WTC11 (cell line): ENCODE measurements around the gene IPCEF1.

Experiments
- JUN ChIP-seq: sonication (generic); formaldehyde crosslinking; IDR thresholded peaks from 2 replicates; pipeline ENCODE4 v1.8.0; 2023; ENCODE audit warnings: mild to moderate bottlenecking, missing genetic modification reagents
- NFYB ChIP-seq: sonication (generic); formaldehyde crosslinking; conservative IDR thresholded peaks from 2 replicates; pipeline ENCODE4 v1.8.0; 2022; ENCODE audit warnings: low read depth, missing genetic modification reagents
- NR3C1 ChIP-seq: sonication (generic); formaldehyde crosslinking; conservative IDR thresholded peaks from 2 replicates; pipeline ENCODE4 v1.8.1; 2023; ENCODE audit warnings: low read depth, mild to moderate bottlenecking, missing genetic modification reagents
- SMAD3 ChIP-seq: sonication (generic); formaldehyde crosslinking; IDR thresholded peaks from 2 replicates; pipeline ENCODE4 v1.8.0; 2022; ENCODE audit warnings: missing genetic modification reagents, mild to moderate bottlenecking, borderline replicate concordance
- TEAD1 ChIP-seq: sonication (generic); formaldehyde crosslinking; IDR thresholded peaks from 2 replicates; pipeline ENCODE4 v1.8.0; 2022; ENCODE audit warnings: mild to moderate bottlenecking, missing genetic modification reagents
- ZNF138 ChIP-seq: sonication (generic); formaldehyde crosslinking; conservative IDR thresholded peaks from 2 replicates; pipeline ENCODE4 v1.8.1; 2022; ENCODE audit warnings: mild to moderate bottlenecking, moderate library complexity, missing genetic modification reagents
- TF ChIP-seq, protein P1 (sequence below): fragments of 200-600 bp; IDR thresholded peaks from 2 replicates; pipeline ENCODE4 v1.8.0; 2022; ENCODE audit warnings: antibody characterized with exemption
- TF ChIP-seq, protein P2 (sequence below): sonication (generic); formaldehyde crosslinking; IDR thresholded peaks from 2 replicates; pipeline ENCODE4 v1.8.0; 2022; ENCODE audit warnings: mild to moderate bottlenecking, missing genetic modification reagents
- TF ChIP-seq, protein P3 (sequence below): sonication (generic); formaldehyde crosslinking; IDR thresholded peaks from 2 replicates; pipeline ENCODE4 v1.8.0; 2022; ENCODE audit warnings: mild to moderate bottlenecking, missing genetic modification reagents
- TF ChIP-seq, protein P4 (sequence below): sonication (generic); formaldehyde crosslinking; IDR thresholded peaks from 2 replicates; pipeline ENCODE4 v1.8.0; 2023; ENCODE audit warnings: mild to moderate bottlenecking, missing genetic modification reagents
- TF ChIP-seq, protein P5 (sequence below): sonication (generic); formaldehyde crosslinking; IDR thresholded peaks from 2 replicates; pipeline ENCODE4 v1.8.0; 2022; ENCODE audit warnings: mild to moderate bottlenecking, missing genetic modification reagents
- TF ChIP-seq, protein P6 (sequence below): sonication (generic); formaldehyde crosslinking; IDR thresholded peaks from 2 replicates; pipeline ENCODE4 v1.8.1; 2022; ENCODE audit warnings: missing genetic modification reagents, borderline replicate concordance
- TF ChIP-seq, protein P7 (sequence below): sonication (generic); formaldehyde crosslinking; IDR thresholded peaks from 2 replicates; pipeline ENCODE4 v1.8.1; 2023; ENCODE audit warnings: mild to moderate bottlenecking, missing genetic modification reagents, moderate library complexity

DNA sequence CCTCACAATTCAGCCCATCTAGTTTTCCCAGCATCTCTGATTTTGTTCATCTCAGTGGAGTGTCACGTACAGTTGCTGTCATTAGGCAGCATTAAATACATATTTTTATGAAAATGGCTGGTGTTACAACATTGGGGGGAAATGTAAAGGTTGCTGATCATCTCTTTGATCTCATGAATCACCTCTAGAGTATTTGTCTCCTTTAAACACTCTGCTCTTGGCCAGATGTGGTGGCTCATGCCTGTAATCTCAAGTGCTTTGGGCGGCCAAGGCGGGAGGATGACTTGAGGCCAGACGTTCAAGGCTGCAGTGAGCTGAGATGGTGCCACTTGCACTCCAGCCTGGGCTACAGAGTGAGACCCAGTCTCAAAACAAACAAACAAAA is 128.1 kb downstream of the IPCEF1 start:
- TF ChIP-seq, protein P1, sequence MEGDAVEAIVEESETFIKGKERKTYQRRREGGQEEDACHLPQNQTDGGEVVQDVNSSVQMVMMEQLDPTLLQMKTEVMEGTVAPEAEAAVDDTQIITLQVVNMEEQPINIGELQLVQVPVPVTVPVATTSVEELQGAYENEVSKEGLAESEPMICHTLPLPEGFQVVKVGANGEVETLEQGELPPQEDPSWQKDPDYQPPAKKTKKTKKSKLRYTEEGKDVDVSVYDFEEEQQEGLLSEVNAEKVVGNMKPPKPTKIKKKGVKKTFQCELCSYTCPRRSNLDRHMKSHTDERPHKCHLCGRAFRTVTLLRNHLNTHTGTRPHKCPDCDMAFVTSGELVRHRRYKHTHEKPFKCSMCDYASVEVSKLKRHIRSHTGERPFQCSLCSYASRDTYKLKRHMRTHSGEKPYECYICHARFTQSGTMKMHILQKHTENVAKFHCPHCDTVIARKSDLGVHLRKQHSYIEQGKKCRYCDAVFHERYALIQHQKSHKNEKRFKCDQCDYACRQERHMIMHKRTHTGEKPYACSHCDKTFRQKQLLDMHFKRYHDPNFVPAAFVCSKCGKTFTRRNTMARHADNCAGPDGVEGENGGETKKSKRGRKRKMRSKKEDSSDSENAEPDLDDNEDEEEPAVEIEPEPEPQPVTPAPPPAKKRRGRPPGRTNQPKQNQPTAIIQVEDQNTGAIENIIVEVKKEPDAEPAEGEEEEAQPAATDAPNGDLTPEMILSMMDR = no peak
- TF ChIP-seq SMAD3 (no peak), NR3C1 (CRISPR knock-in tag) (no peak), TEAD1 (CRISPR knock-in tag) (no peak), ZNF138 (CRISPR knock-in tag) (no peak), JUN (no peak), NFYB (no peak)
- TF ChIP-seq, protein P2, sequence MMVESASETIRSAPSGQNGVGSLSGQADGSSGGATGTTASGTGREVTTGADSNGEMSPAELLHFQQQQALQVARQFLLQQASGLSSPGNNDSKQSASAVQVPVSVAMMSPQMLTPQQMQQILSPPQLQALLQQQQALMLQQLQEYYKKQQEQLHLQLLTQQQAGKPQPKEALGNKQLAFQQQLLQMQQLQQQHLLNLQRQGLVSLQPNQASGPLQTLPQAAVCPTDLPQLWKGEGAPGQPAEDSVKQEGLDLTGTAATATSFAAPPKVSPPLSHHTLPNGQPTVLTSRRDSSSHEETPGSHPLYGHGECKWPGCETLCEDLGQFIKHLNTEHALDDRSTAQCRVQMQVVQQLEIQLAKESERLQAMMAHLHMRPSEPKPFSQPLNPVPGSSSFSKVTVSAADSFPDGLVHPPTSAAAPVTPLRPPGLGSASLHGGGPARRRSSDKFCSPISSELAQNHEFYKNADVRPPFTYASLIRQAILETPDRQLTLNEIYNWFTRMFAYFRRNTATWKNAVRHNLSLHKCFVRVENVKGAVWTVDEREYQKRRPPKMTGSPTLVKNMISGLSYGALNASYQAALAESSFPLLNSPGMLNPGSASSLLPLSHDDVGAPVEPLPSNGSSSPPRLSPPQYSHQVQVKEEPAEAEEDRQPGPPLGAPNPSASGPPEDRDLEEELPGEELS (CRISPR knock-in tag) = no peak
- TF ChIP-seq, protein P3, sequence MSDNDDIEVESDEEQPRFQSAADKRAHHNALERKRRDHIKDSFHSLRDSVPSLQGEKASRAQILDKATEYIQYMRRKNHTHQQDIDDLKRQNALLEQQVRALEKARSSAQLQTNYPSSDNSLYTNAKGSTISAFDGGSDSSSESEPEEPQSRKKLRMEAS = no peak
- TF ChIP-seq, protein P4, sequence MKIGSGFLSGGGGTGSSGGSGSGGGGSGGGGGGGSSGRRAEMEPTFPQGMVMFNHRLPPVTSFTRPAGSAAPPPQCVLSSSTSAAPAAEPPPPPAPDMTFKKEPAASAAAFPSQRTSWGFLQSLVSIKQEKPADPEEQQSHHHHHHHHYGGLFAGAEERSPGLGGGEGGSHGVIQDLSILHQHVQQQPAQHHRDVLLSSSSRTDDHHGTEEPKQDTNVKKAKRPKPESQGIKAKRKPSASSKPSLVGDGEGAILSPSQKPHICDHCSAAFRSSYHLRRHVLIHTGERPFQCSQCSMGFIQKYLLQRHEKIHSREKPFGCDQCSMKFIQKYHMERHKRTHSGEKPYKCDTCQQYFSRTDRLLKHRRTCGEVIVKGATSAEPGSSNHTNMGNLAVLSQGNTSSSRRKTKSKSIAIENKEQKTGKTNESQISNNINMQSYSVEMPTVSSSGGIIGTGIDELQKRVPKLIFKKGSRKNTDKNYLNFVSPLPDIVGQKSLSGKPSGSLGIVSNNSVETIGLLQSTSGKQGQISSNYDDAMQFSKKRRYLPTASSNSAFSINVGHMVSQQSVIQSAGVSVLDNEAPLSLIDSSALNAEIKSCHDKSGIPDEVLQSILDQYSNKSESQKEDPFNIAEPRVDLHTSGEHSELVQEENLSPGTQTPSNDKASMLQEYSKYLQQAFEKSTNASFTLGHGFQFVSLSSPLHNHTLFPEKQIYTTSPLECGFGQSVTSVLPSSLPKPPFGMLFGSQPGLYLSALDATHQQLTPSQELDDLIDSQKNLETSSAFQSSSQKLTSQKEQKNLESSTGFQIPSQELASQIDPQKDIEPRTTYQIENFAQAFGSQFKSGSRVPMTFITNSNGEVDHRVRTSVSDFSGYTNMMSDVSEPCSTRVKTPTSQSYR (CRISPR knock-in tag) = no peak
- TF ChIP-seq, protein P5, sequence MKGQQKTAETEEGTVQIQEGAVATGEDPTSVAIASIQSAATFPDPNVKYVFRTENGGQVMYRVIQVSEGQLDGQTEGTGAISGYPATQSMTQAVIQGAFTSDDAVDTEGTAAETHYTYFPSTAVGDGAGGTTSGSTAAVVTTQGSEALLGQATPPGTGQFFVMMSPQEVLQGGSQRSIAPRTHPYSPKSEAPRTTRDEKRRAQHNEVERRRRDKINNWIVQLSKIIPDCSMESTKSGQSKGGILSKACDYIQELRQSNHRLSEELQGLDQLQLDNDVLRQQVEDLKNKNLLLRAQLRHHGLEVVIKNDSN (CRISPR knock-in tag) = no peak
- TF ChIP-seq, protein P6, sequence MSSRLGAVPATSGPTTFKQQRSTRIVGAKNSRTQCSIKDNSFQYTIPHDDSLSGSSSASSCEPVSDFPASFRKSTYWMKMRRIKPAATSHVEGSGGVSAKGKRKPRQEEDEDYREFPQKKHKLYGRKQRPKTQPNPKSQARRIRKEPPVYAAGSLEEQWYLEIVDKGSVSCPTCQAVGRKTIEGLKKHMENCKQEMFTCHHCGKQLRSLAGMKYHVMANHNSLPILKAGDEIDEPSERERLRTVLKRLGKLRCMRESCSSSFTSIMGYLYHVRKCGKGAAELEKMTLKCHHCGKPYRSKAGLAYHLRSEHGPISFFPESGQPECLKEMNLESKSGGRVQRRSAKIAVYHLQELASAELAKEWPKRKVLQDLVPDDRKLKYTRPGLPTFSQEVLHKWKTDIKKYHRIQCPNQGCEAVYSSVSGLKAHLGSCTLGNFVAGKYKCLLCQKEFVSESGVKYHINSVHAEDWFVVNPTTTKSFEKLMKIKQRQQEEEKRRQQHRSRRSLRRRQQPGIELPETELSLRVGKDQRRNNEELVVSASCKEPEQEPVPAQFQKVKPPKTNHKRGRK (CRISPR knock-in tag) = no peak
- TF ChIP-seq, protein P7, sequence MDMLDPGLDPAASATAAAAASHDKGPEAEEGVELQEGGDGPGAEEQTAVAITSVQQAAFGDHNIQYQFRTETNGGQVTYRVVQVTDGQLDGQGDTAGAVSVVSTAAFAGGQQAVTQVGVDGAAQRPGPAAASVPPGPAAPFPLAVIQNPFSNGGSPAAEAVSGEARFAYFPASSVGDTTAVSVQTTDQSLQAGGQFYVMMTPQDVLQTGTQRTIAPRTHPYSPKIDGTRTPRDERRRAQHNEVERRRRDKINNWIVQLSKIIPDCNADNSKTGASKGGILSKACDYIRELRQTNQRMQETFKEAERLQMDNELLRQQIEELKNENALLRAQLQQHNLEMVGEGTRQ (CRISPR knock-in tag) = no peak
